HEK293T (cell line): Measurements from ENCODE around the gene PDHA1.

Experiments used
- ARNT ChIP-seq: fragments of 450-650 bp; IDR thresholded peaks from 2 replicates; pipeline ENCODE4 v1.6.1; 2017; ENCODE audit warnings: mild to moderate bottlenecking
- BHLHE40 ChIP-seq: fragments of 450-650 bp; IDR thresholded peaks from 2 replicates; pipeline ENCODE4 v1.6.1; 2016; ENCODE audit warnings: mild to moderate bottlenecking, moderate library complexity, borderline replicate concordance
- ELF4 ChIP-seq: fragments of 450-650 bp; IDR thresholded peaks from 2 replicates; pipeline ENCODE4 v1.6.1; 2017; ENCODE audit warnings: antibody characterized with exemption
- FOXA1 ChIP-seq: fragments of 450-650 bp; IDR thresholded peaks from 2 replicates; pipeline ENCODE4 v1.6.1; 2016; ENCODE audit warnings: mild to moderate bottlenecking
- FOXK2 ChIP-seq: fragments of 450-650 bp; IDR thresholded peaks from 2 replicates; pipeline ENCODE4 v1.6.1; 2016; ENCODE audit warnings: mild to moderate bottlenecking
- FOXM1 ChIP-seq: fragments of 450-650 bp; IDR thresholded peaks from 2 replicates; pipeline ENCODE4 v1.6.1; 2017; ENCODE audit warnings: mild to moderate bottlenecking, borderline replicate concordance
- HDGF ChIP-seq: fragments of 450-650 bp; IDR thresholded peaks from 2 replicates; pipeline ENCODE4 v1.6.1; 2017; ENCODE audit warnings: antibody characterized with exemption, borderline replicate concordance
- NFRKB ChIP-seq: fragments of 450-650 bp; IDR thresholded peaks from 2 replicates; pipeline ENCODE4 v1.6.1; 2016; ENCODE audit warnings: mild to moderate bottlenecking, moderate library complexity
- SP1 ChIP-seq: fragments of 450-650 bp; IDR thresholded peaks from 2 replicates; pipeline ENCODE4 v1.6.1; 2017
- SUZ12 ChIP-seq: fragments of 450-650 bp; IDR thresholded peaks from 2 replicates; pipeline ENCODE4 v1.6.1; 2016; ENCODE audit warnings: mild to moderate bottlenecking
- TARDBP ChIP-seq: fragments of 450-650 bp; IDR thresholded peaks from 2 replicates; pipeline ENCODE4 v1.6.1; 2016
- ZNF384 ChIP-seq: fragments of 450-650 bp; IDR thresholded peaks from 2 replicates; pipeline ENCODE4 v1.6.1; 2016

DNA sequence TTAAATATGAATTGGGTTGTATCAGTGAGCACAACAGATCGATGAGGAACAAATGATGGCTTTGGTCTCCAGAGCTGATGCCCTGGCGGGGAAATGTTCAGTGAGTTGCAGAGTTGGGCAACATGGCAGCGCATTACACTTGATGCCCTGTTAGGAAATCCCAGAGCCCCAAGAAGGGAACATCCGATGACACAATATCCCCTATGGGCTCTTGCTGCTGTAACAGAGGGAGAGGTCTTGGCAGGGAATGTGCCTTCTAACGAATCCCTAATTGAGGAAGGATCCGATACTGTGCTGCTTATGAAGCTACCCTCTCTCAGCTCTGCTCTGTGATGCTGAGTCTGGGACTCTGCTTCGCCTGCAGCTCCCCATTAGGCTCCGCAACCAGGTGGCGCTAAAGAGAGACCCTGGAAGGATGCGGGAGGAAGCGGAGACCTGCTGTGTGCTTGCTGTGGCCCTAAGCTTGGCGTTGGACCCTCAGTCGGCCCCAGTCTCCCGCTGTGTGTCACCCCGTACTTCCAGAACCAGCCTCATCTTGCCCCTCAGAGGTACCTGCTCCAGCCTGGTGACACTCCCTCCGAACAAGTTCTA lies 38.9 kb downstream of the PDHA1 start:
- no peak for TF ChIP-seq ELF4
- TF ChIP-seq FOXM1: no peak
- TF ChIP-seq FOXA1: no peak
- no peak for TF ChIP-seq BHLHE40
- no peak for TF ChIP-seq SP1
- no peak for TF ChIP-seq HDGF
- TF ChIP-seq ARNT: no peak
- no peak for TF ChIP-seq TARDBP
- no peak for TF ChIP-seq ZNF384
- TF ChIP-seq SUZ12: no peak
- TF ChIP-seq FOXK2: no peak
- no peak for TF ChIP-seq NFRKB
